ENCODE data around the gene ZSWIM3. TPM values are rescaled to one million over a fixed set of nuclear protein-coding genes. Genes with fewer than 3 reads are reported as not detected.

ZSWIM3 gene
- total and polyA plus RNA-seq, 2 of the 13 experiments (the other 11 are each of a cell fraction or from before 2014, with no cell fraction given) = 5.2 to 5.8 TPM

GRCh38 chr20:45857882-45858216, 435 bp downstream of the ZSWIM3 start (continued):
- TF ChIP-seq, protein P1, sequence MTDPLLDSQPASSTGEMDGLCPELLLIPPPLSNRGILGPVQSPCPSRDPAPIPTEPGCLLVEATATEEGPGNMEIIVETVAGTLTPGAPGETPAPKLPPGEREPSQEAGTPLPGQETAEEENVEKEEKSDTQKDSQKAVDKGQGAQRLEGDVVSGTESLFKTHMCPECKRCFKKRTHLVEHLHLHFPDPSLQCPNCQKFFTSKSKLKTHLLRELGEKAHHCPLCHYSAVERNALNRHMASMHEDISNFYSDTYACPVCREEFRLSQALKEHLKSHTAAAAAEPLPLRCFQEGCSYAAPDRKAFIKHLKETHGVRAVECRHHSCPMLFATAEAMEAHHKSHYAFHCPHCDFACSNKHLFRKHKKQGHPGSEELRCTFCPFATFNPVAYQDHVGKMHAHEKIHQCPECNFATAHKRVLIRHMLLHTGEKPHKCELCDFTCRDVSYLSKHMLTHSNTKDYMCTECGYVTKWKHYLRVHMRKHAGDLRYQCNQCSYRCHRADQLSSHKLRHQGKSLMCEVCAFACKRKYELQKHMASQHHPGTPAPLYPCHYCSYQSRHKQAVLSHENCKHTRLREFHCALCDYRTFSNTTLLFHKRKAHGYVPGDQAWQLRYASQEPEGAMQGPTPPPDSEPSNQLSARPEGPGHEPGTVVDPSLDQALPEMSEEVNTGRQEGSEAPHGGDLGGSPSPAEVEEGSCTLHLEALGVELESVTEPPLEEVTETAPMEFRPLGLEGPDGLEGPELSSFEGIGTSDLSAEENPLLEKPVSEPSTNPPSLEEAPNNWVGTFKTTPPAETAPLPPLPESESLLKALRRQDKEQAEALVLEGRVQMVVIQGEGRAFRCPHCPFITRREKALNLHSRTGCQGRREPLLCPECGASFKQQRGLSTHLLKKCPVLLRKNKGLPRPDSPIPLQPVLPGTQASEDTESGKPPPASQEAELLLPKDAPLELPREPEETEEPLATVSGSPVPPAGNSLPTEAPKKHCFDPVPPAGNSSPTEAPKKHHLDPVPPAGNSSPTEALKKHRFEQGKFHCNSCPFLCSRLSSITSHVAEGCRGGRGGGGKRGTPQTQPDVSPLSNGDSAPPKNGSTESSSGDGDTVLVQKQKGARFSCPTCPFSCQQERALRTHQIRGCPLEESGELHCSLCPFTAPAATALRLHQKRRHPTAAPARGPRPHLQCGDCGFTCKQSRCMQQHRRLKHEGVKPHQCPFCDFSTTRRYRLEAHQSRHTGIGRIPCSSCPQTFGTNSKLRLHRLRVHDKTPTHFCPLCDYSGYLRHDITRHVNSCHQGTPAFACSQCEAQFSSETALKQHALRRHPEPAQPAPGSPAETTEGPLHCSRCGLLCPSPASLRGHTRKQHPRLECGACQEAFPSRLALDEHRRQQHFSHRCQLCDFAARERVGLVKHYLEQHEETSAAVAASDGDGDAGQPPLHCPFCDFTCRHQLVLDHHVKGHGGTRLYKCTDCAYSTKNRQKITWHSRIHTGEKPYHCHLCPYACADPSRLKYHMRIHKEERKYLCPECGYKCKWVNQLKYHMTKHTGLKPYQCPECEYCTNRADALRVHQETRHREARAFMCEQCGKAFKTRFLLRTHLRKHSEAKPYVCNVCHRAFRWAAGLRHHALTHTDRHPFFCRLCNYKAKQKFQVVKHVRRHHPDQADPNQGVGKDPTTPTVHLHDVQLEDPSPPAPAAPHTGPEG (CRISPR knock-in tag; IDR thresholded peaks at IDR 0.05) = no peak
- TF ChIP-seq ADNP (CRISPR knock-in tag; IDR thresholded peaks at IDR 0.05) (0 out of 2 replicates have a peak, but pooled peaks have one; percentile 51), ZNF749 (CRISPR knock-in tag; IDR thresholded peaks at IDR 0.05; ENCODE audit: borderline replicate concordance) (0 out of 2 replicates have a peak, but pooled peaks have one; percentile 15), GATAD2A (CRISPR knock-in tag; IDR thresholded peaks at IDR 0.05) (no peak), ZNF274 (CRISPR knock-in tag; IDR thresholded peaks at IDR 0.05) (0 out of 2 replicates have a peak, but pooled peaks have one; percentile 11), ZNF10 (CRISPR knock-in tag; IDR thresholded peaks at IDR 0.05; ENCODE audit: borderline replicate concordance, low read depth) (no peak), ZNF34 (CRISPR knock-in tag; IDR thresholded peaks at IDR 0.05; ENCODE audit: borderline replicate concordance) (no peak), SIN3B (IDR thresholded peaks at IDR 0.05; ENCODE audit: low read length) (0 out of 2 replicates have a peak, but pooled peaks have one; percentile 13), MYC (CRISPR knock-in tag; IDR thresholded peaks at IDR 0.05; ENCODE audit: borderline replicate concordance) (0 out of 2 replicates have a peak, but pooled peaks have one; percentile 10), ZNF317 (CRISPR knock-in tag; IDR thresholded peaks at IDR 0.05) (no peak), ZFP82 (CRISPR knock-in tag; IDR thresholded peaks at IDR 0.05; ENCODE audit: borderline replicate concordance) (no peak)
- TF ChIP-seq, protein P2, sequence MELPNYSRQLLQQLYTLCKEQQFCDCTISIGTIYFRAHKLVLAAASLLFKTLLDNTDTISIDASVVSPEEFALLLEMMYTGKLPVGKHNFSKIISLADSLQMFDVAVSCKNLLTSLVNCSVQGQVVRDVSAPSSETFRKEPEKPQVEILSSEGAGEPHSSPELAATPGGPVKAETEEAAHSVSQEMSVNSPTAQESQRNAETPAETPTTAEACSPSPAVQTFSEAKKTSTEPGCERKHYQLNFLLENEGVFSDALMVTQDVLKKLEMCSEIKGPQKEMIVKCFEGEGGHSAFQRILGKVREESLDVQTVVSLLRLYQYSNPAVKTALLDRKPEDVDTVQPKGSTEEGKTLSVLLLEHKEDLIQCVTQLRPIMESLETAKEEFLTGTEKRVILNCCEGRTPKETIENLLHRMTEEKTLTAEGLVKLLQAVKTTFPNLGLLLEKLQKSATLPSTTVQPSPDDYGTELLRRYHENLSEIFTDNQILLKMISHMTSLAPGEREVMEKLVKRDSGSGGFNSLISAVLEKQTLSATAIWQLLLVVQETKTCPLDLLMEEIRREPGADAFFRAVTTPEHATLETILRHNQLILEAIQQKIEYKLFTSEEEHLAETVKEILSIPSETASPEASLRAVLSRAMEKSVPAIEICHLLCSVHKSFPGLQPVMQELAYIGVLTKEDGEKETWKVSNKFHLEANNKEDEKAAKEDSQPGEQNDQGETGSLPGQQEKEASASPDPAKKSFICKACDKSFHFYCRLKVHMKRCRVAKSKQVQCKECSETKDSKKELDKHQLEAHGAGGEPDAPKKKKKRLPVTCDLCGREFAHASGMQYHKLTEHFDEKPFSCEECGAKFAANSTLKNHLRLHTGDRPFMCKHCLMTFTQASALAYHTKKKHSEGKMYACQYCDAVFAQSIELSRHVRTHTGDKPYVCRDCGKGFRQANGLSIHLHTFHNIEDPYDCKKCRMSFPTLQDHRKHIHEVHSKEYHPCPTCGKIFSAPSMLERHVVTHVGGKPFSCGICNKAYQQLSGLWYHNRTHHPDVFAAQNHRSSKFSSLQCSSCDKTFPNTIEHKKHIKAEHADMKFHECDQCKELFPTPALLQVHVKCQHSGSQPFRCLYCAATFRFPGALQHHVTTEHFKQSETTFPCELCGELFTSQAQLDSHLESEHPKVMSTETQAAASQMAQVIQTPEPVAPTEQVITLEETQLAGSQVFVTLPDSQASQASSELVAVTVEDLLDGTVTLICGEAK (IDR thresholded peaks at IDR 0.05) = no peak
- TF ChIP-seq, protein P2 (CRISPR knock-in tag; IDR thresholded peaks at IDR 0.05) = no peak
- TF ChIP-seq, protein P3, sequence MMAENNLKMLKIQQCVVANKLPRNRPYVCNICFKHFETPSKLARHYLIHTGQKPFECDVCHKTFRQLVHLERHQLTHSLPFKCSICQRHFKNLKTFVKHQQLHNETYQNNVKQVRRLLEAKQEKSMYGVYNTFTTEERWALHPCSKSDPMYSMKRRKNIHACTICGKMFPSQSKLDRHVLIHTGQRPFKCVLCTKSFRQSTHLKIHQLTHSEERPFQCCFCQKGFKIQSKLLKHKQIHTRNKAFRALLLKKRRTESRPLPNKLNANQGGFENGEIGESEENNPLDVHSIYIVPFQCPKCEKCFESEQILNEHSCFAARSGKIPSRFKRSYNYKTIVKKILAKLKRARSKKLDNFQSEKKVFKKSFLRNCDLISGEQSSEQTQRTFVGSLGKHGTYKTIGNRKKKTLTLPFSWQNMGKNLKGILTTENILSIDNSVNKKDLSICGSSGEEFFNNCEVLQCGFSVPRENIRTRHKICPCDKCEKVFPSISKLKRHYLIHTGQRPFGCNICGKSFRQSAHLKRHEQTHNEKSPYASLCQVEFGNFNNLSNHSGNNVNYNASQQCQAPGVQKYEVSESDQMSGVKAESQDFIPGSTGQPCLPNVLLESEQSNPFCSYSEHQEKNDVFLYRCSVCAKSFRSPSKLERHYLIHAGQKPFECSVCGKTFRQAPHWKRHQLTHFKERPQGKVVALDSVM (CRISPR knock-in tag; IDR thresholded peaks at IDR 0.05) = peak; percentile 6; the same call in 1 of the 2 replicates

All from HepG2 (cell line).